Loucy (cell line): Measurements from ENCODE around the gene ALDH3A1.

Source experiments
- CTCF ChIP-seq: fragments of 200-600 bp; sonication (generic); conservative IDR thresholded peaks from 2 replicates; pipeline ENCODE4 v1.5.1; 2014; ENCODE audit warnings: mild to moderate bottlenecking, antibody characterized with exemption, low read length
- EZH2phosphoT487 ChIP-seq: fragments of 200-600 bp; IDR thresholded peaks from 2 replicates; pipeline ENCODE4 v1.6.1; 2018; ENCODE audit warnings: antibody characterized with exemption, mild to moderate bottlenecking, moderate library complexity, borderline replicate concordance

GRCh38 chr17:19791918-19792550, 43.9 kb upstream of the ALDH3A1 start:
- no peak for TF ChIP-seq CTCF
- TF ChIP-seq EZH2phosphoT487 = no peak
